ENCODE measurements around the gene FOXP1. TPM values are rescaled to one million over a fixed set of nuclear protein-coding genes. Genes with fewer than 3 reads are reported as not detected.

FOXP1 gene
- total RNA-seq, 1 experiment from 2014 or later = 75.3 TPM

GRCh38 chr3:71323558-71323957 is 260.0 kb downstream of the FOXP1 start:
- Histone ChIP-seq H4K20me1 (ENCODE audit: control insufficient read depth, insufficient read depth, insufficient read length) (no peaks in the 10 kb centered on the region), H2AK5ac (ENCODE audit: insufficient read length, low read length) (no peak overlapping the region), H3T11ph (ENCODE audit: low read length) (no peak overlapping the region), H3K4me1 (ENCODE audit: insufficient read depth, low read length) (no peaks in the 10 kb centered on the region), H3K27ac (ENCODE audit: insufficient read length, low read depth, low read length) (no peak overlapping the region), H3K56ac (ENCODE audit: insufficient read length, low read depth, low read length) (no peak overlapping the region), H3K9ac (ENCODE audit: extremely low read depth, insufficient read length, low read length) (no peak overlapping the region), H4K8ac (replicated peaks; ENCODE audit: insufficient read length, low read depth, low read length) (no peak overlapping the region), H3K4me2 (ENCODE audit: insufficient read depth, insufficient read length, low read length) (no peak overlapping the region), H3K23me2 (ENCODE audit: insufficient read length, low read depth, low read length, poor library complexity, severe bottlenecking) (no peaks in the 10 kb centered on the region), H2BK12ac (ENCODE audit: insufficient read length, low read depth, low read length) (no peak overlapping the region), H4K5ac (ENCODE audit: insufficient read length, low read depth, low read length) (no peak overlapping the region), H3K79me2 (ENCODE audit: insufficient read depth, low read length) (no peaks in the 10 kb centered on the region), H3K4ac (ENCODE audit: low read depth, low read length) (no peak overlapping the region), H2BK15ac (ENCODE audit: low read depth, low read length) (no peak overlapping the region), H3K27me3 (ENCODE audit: insufficient read depth, low read length) (no peaks in the 10 kb centered on the region; the same call in 1 of the 2 replicates), H2BK5ac (ENCODE audit: insufficient read length, low read length) (no peak overlapping the region), H3K18ac (ENCODE audit: insufficient read length, low read depth, low read length) (no peak overlapping the region), H3K9me3 (ENCODE audit: control insufficient read depth, low read depth, low read length) (no peaks in the 10 kb centered on the region), H3K23ac (ENCODE audit: insufficient read length, low read depth, low read length) (no peak overlapping the region), H3K79me1 (ENCODE audit: insufficient read depth, low read depth, low read length, poor library complexity, severe bottlenecking) (no peaks in the 10 kb centered on the region), H2BK20ac (ENCODE audit: low read depth, low read length, poor library complexity, severe bottlenecking) (no peak overlapping the region), H3K14ac (ENCODE audit: insufficient read depth, low read length) (no peak overlapping the region), H4K91ac (ENCODE audit: insufficient read length, low read depth, low read length) (no peak overlapping the region), H2BK120ac (ENCODE audit: low read depth, low read length, poor library complexity, severe bottlenecking) (no peak overlapping the region), H2AFZ (ENCODE audit: low read length) (no peak overlapping the region)
- no peaks in the 10 kb centered on the region for H3K9me3 Mint-ChIP-seq
- no peaks in the 10 kb centered on the region for H3K27me3 Mint-ChIP-seq (ENCODE audit: low read depth)
- no peaks in the 10 kb centered on the region for H3K36me3 Mint-ChIP-seq (ENCODE audit: insufficient read depth in 1 of 3, low read depth in 3 of 3)
- TF ChIP-seq, protein P1, sequence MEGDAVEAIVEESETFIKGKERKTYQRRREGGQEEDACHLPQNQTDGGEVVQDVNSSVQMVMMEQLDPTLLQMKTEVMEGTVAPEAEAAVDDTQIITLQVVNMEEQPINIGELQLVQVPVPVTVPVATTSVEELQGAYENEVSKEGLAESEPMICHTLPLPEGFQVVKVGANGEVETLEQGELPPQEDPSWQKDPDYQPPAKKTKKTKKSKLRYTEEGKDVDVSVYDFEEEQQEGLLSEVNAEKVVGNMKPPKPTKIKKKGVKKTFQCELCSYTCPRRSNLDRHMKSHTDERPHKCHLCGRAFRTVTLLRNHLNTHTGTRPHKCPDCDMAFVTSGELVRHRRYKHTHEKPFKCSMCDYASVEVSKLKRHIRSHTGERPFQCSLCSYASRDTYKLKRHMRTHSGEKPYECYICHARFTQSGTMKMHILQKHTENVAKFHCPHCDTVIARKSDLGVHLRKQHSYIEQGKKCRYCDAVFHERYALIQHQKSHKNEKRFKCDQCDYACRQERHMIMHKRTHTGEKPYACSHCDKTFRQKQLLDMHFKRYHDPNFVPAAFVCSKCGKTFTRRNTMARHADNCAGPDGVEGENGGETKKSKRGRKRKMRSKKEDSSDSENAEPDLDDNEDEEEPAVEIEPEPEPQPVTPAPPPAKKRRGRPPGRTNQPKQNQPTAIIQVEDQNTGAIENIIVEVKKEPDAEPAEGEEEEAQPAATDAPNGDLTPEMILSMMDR (conservative IDR thresholded peaks at IDR 0.05) = no peak
- H3K27ac Mint-ChIP-seq = no peak overlapping the region; a peak in 1 of 7 replicates
- no CpG with 5 or more reads among the region's 5 CpGs for WGBS (ENCODE audit: extremely low coverage, insufficient read length, low lambda C conversion rate)
- no peak overlapping the region for H3K4me3 Mint-ChIP-seq
- no peaks in the 10 kb centered on the region for H3K4me1 Mint-ChIP-seq
- no peak for DNase-seq

All from H9 (cell line).